ENCODE data around the gene REG4.

GRCh38 chr1:119799003-119799402, 12.3 kb downstream of the REG4 start:
- TF ChIP-seq CTCF (IDR thresholded peaks at IDR 0.05; ENCODE audit: low read depth, low read length, poor library complexity, severe bottlenecking) (no peak), EZH2phosphoT487 (IDR thresholded peaks at IDR 0.05; ENCODE audit: borderline replicate concordance, low read length) (no peak)
